Activated CD8-positive, alpha-beta T cell treated with anti-CD3 and anti-CD28 coated beads, Interleukin-2, amount 10 ng/mL, durations not matched to agents 7 days and 5 days (primary cell): Measurements from ENCODE around the gene BOLA1. TPM values are rescaled to one million over a fixed set of nuclear protein-coding genes. Genes with fewer than 3 reads are reported as not detected.
"Not testable (repeated sequence)": the region's sequence is repeated elsewhere in the genome, so short reads cannot be mapped to it uniquely, and the experiment has no call there.

Experiments
- ATAC-seq: fragments of 150-1000 bp; cut with Tn5 transposase; one replicate; pipeline ENCODE4 v1.10.0; 2021; ENCODE audit warnings: moderate library complexity
- CTCF ChIA-PET: fragments of 350-600 bp; sonication (Branson Sonifier 250); formaldehyde crosslinking; loops from one replicate; lab custom pipeline; 2021; ENCODE audit warnings: antibody characterized with exemption; lab: Charles Lee
- POLR2A ChIA-PET: fragments of 350-600 bp; sonication (Branson Sonifier 250); formaldehyde crosslinking; loops from one replicate; lab custom pipeline; 2021; ENCODE audit warnings: antibody characterized with exemption; lab: Charles Lee
- DNase-seq: peaks from one replicate; pipeline ENCODE4 v3.0.0-alpha.2; 2020
- H3K27ac Mint-ChIP-seq: one replicate; pipeline ENCODE4 v1.8.0; 2021; ENCODE audit warnings: mild to moderate bottlenecking, mixed read lengths
- H3K27me3 Mint-ChIP-seq: one replicate; pipeline ENCODE4 v1.8.0; 2021; ENCODE audit warnings: low read depth, mixed read lengths
- H3K36me3 Mint-ChIP-seq: one replicate; pipeline ENCODE4 v1.8.0; 2021; ENCODE audit warnings: low read depth, mixed read lengths
- H3K4me1 Mint-ChIP-seq: one replicate; pipeline ENCODE4 v1.8.0; 2021; ENCODE audit warnings: low read depth, mixed read lengths
- H3K4me3 Mint-ChIP-seq: one replicate; pipeline ENCODE4 v1.8.0; 2021; ENCODE audit warnings: mild to moderate bottlenecking, mixed read lengths
- H3K9me3 Mint-ChIP-seq: one replicate; pipeline ENCODE4 v1.8.0; 2022; ENCODE audit warnings: mixed read lengths; ENCODE audit not compliant: insufficient read depth
- total RNA-seq, 2 experiments: library from RNA; stranded (reverse); gene quantifications; one replicate each; pipeline ENCODE4 v1.2.3, GENCODE V29; 2021

The BOLA1 gene
- total RNA-seq, 2 experiments from 2014 or later = 20.8 to 24.5 TPM

DNA sequence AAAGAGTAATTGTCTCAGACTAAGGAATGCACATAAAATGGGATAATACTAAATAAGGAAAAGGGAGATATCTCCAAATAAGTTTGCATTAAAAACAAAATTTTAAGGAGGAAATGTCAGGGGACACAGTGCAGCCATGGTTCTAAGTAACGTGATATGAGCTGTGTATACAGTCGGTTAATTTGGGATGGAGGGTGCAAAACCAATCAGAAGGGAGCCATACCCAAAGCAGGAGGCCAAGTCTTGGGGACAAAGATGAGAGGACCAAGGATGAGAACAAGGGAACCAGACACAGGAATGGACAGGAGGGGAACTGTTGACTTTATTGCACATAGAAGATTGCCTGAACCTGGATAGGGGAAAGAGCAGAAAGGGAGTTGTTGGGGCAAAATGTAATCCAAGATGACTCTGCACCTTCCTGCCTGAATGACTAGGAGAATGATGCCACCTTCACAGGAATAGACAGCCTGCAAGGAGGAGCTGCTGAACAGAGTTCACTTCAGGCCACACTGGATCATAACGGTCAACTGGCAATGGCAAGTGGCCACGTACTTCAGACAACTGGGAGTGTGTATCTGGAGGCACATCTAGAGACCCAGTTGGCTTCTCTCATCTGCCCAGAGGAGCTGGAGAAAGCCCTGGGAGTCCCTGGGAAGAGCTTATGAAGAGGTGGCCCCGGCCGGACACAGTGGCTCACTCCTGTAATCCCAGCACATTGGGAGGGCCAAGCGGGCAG lies 22.0 kb upstream of the BOLA1 start:
- H3K36me3 Mint-ChIP-seq = no peaks in the 10 kb centered on the region
- POLR2A ChIA-PET = interaction anchor here (2.2 kb wide), 1 partner anchor 10 kb away, joined by 49 read pairs; a partner anchor contains a TSS
- DNase-seq (no peak), ATAC-seq (no peak)
- no peaks in the 10 kb centered on the region for H3K27me3 Mint-ChIP-seq
- H3K9me3 Mint-ChIP-seq = no peaks in the 10 kb centered on the region
- no peak overlapping the region for H3K4me3 Mint-ChIP-seq
- H3K4me1 Mint-ChIP-seq = peaks cover 37% of the 10 kb centered on the region
- CTCF ChIA-PET = no interaction called here
- peak overlapping the region; percentile 39 for H3K27ac Mint-ChIP-seq

DNA sequence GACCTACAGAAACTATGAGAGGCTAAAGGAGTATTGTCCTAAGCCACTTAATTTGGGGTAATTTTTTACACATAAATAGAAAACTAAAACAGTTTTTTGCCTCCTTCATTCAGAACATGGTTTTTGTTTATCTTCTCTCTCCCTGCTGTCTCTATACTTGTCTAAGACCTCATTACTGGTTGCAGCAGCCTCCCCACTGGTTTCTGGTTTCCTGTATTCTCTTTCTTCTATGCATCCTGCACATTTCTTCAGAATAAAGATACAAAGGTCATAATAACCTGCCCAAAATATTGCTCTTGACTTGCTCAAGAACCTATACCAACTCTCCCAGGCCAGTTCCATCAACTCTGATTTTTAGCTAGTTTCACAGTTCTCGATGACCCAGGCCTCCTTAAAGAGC lies 19.8 kb upstream of the BOLA1 start:
- ATAC-seq (peak; percentile 61), DNase-seq (peak; percentile 64)
- Mint-ChIP-seq H3K9me3 (no peaks in the 10 kb centered on the region), H3K4me1 (peaks cover 39% of the 10 kb centered on the region), H3K27me3 (no peaks in the 10 kb centered on the region), H3K27ac (peak overlapping the region; percentile 76), H3K4me3 (peak overlapping the region; percentile 54), H3K36me3 (no peaks in the 10 kb centered on the region)
- ChIA-PET CTCF (no interaction called here), POLR2A (interaction anchor here (0.6 to 1.1 kb wide), 3 partner anchors 8 to 49 kb away, joined by 3 to 15 read pairs (median 3); a partner anchor contains a TSS)

DNA sequence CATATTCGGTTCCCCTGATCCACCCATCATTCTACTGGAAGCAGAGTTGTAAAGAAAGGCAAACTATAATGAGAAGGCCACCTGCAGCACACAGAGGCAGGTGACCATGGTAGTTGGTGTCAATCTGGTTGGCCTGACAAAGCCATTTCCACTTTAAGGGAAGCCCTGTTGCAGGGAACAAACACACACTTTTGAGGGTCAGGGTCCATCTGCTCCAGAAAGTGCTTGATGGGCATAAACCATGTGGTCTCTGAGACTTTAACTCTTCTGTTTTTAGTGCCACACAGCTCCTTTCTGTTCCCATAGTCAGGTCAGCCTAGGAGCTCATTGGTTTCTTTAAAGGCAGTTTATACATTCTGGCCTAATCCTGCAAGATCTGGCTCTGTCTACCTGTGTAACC lies 17.5 kb upstream of the BOLA1 start:
- ATAC-seq (no peak), DNase-seq (no peak)
- Mint-ChIP-seq H3K27ac (peak overlapping the region; percentile 61), H3K36me3 (no peaks in the 10 kb centered on the region), H3K9me3 (no peaks in the 10 kb centered on the region), H3K27me3 (no peaks in the 10 kb centered on the region), H3K4me3 (no peak overlapping the region), H3K4me1 (peaks cover 39% of the 10 kb centered on the region)
- POLR2A ChIA-PET = interaction anchor here (1.8 kb wide), 1 partner anchor 38 kb away, joined by 5 read pairs; no protein-coding TSS in a partner anchor
- CTCF ChIA-PET = no interaction called here

DNA sequence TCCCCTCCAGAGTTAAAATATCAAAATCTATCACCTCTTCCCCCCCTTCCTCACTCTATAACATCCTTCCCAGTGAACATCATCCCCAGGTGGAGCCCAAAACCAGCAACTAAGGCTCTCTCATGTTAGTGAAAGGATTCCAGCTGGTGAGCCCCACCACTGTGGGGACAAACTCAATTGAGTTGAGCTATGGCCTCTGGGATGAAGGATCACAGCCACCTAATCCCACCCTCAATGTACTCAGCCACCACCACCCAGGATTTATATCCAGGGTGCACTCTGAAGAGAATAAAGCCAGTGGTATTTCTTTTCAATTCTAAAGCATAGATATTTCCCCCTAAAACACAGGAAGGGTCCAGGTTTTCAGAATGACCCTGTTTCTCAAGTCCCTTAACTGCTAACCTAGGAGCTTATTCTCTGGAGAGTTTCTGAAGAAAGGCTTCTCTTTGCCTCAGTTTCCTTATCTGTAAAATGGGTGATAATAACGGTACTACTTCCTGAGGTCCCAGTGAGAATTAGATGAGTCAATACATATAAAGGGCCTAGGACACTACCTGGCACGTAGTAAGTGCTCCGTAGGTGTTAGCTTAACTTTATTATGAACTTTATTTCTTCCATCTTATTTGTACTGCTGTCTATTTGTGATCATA lies 15.6 kb upstream of the BOLA1 start:
- CTCF ChIA-PET = interaction anchor here (1.6 to 1.8 kb wide), 3 partner anchors 34 to 303 kb away, joined by 4 to 5 read pairs (median 5); no protein-coding TSS in a partner anchor
- DNase-seq (no peak), ATAC-seq (no peak)
- Mint-ChIP-seq H3K36me3 (no peaks in the 10 kb centered on the region), H3K4me3 (no peak overlapping the region), H3K9me3 (no peaks in the 10 kb centered on the region), H3K27me3 (no peaks in the 10 kb centered on the region), H3K27ac (no peak overlapping the region), H3K4me1 (peaks cover 30% of the 10 kb centered on the region)
- POLR2A ChIA-PET = interaction anchor here (1.0 to 7.3 kb wide), 5 partner anchors 16 to 71 kb away, joined by 3 to 310 read pairs (median 157); partner anchors contain the start of genes BOLA1 and SF3B4

DNA sequence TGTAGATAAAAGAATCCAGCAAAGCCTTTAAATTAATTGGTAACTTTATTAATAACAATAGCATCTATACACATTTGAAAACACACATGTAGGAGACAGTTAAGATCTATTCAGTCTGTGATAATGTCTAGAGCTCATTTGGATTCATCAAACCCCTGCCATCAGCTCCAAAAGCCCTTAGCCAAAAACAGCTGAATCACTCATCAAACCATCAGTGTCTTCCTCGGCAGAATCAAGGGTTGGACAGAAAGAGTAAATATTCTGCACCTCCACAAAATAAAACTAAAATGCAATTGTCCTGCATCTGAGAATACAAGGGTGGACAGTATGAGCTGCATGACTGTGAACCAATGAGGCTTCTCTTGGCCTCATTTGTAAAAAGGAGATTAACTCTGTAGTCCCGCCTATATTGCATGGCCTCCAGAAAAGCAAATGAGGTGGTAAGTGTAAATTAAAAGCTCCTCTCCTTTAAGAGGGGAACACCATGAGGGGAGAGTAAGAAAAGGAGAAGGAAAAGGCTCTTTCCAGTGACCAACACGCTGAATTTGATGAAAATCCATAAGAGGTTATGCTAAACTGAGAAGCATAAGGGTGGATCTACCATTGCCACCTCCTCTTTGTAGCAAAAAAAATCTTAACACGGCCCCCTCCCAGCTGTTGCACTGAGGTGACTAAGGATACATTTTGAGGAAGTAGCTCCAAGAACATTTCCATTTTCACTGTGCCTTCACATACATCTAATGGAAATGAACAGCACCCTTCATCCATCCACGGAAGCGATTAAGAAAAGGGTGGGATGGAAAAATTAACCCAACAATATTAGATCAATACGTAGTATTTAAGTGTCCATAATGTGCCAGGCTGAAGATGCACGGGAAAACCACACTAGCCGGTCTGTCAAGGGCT lies 14.7 kb upstream of the BOLA1 start:
- H3K9me3 Mint-ChIP-seq = no peaks in the 10 kb centered on the region

DNA sequence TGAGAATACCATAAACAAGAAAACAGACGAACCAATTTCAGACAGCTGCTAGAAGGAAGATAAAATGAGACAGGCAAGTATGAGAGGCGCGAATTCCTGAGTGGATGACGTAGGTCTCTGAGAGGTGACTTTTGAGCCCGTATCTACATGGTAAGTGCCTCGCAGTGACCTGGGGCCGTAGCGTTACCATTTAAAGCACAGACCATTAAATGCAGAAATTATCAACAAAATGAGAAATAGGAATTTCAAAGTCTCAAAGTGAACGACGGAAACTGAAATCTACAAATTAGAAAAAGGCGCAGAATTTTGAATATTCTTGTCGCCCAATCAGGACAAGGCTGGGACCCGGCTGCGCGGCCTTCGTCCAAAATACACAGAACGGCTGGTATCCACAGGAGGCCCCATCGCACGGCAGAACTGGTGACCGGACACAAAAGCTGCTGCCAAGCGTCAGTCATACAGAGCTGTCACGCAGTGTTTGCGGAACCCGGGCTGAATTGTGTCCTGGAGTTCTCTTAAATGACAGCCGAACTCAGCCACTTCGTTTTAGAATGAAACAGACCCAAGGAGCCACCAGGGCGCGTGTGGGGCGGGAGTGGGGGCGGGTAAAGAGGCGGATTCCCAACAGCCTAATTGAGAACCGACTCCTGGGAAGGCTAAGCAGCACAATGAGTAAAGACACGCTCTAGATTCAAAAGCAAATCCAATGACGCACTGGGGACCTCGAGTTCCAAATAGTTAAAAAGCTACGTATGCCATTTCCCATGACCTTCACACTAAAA lies 13.8 kb upstream of the BOLA1 start:
- H3K9me3 Mint-ChIP-seq = no peaks in the 10 kb centered on the region
- DNase-seq (peak; percentile 88), ATAC-seq (peak; percentile 12)
- no peak overlapping the region for H3K27ac Mint-ChIP-seq
- H3K36me3 Mint-ChIP-seq = no peaks in the 10 kb centered on the region
- POLR2A ChIA-PET = interaction anchor here (0.7 to 7.3 kb wide), 38 partner anchors 8 to 692 kb away, joined by 3 to 310 read pairs (median 15); partner anchors contain the start of genes ANP32E, APH1A, BOLA1 and MCL1
- CTCF ChIA-PET = interaction anchor here (1.1 to 1.8 kb wide), 4 partner anchors 42 to 348 kb away, joined by 4 to 5 read pairs (median 5); no protein-coding TSS in a partner anchor
- H3K4me3 Mint-ChIP-seq = no peak overlapping the region
- H3K4me1 Mint-ChIP-seq = peaks cover 22% of the 10 kb centered on the region
- H3K27me3 Mint-ChIP-seq = no peaks in the 10 kb centered on the region

More for the DNA sequence above, 14.7 kb upstream of the BOLA1 start:
- no peak for ATAC-seq
- POLR2A ChIA-PET = interaction anchor here (0.6 to 7.3 kb wide), 13 partner anchors 7 to 267 kb away, joined by 3 to 310 read pairs (median 23); partner anchors contain the start of genes BOLA1, OTUD7B, PLEKHO1 and SF3B4
- H3K27me3 Mint-ChIP-seq = no peaks in the 10 kb centered on the region
- no peak overlapping the region for H3K27ac Mint-ChIP-seq
- CTCF ChIA-PET = interaction anchor here (1.4 to 1.8 kb wide), 4 partner anchors 35 to 349 kb away, joined by 4 to 5 read pairs (median 4); no protein-coding TSS in a partner anchor
- H3K36me3 Mint-ChIP-seq = no peaks in the 10 kb centered on the region
- peak; percentile 67 for DNase-seq
- H3K4me1 Mint-ChIP-seq = peaks cover 23% of the 10 kb centered on the region
- H3K4me3 Mint-ChIP-seq = no peak overlapping the region

DNA sequence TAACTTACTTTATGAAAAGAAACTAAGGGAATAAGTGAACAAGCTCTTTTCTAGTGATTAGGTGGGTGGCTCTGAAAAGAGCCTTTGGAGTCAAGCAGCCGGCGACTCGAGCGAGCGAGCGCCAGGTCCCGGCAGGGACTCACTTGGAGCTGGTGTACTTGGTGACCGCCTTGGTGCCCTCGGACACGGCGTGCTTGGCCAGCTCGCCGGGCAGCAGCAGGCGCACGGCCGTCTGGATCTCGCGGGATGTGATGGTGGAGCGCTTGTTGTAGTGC lies 13.3 kb upstream of the BOLA1 start:
- DNase-seq, H3K4me3 Mint-ChIP-seq, H3K36me3 Mint-ChIP-seq, H3K27ac Mint-ChIP-seq, H3K27me3 Mint-ChIP-seq, H3K9me3 Mint-ChIP-seq: not testable (repeated sequence)
- ChIA-PET CTCF (interaction anchor here (1.1 to 1.4 kb wide), 2 partner anchors 165 to 348 kb away, joined by 4 to 5 read pairs; no protein-coding TSS in a partner anchor), POLR2A (interaction anchor here (0.7 to 7.3 kb wide), 42 partner anchors 9 to 691 kb away, joined by 3 to 310 read pairs (median 12); partner anchors contain the start of genes ANP32E, APH1A, BOLA1 and MCL1)
- peaks cover 22% of the 10 kb centered on the region for H3K4me1 Mint-ChIP-seq
- peak; percentile 0 for ATAC-seq

DNA sequence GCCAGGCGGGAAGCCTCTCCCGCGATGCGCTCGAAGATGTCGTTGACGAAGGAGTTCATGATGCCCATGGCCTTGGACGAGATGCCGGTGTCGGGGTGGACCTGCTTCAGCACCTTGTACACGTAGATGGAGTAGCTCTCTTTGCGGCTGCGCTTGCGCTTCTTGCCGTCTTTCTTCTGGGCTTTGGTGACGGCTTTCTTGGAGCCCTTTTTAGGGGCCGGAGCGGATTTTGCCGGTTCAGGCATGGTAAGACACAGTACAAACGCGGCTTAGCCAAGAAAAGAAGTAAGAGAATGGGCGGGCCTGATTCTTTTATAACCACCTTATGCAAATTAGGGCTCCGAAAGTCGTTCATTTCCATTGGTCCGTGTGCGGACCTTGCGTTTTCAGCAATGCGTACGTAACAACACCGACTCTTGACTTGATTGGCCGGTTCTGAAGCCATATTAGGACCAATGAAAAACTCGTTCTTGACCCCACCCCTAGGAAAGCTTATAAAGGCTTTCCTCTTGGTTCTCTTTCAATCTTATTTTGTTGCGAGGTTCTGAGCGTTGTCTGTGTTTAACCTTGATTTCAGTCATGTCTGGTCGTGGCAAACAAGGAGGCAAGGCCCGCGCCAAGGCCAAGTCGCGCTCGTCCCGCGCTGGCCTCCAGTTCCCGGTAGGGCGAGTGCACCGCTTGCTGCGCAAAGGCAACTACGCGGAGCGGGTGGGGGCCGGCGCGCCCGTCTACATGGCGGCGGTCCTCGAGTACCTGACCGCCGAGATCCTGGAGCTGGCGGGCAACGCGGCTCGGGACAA lies 12.8 kb upstream of the BOLA1 start:
- H3K4me3 Mint-ChIP-seq = no peak overlapping the region
- POLR2A ChIA-PET = interaction anchor here (0.7 to 7.3 kb wide), 62 partner anchors 8 to 691 kb away, joined by 3 to 310 read pairs (median 6); partner anchors contain the start of genes ANP32E, APH1A, BOLA1 and MCL1
- H3K4me1 Mint-ChIP-seq = peaks cover 19% of the 10 kb centered on the region
- no peaks in the 10 kb centered on the region for H3K27me3 Mint-ChIP-seq
- no peak overlapping the region for H3K27ac Mint-ChIP-seq
- DNase-seq (peak; percentile 94), ATAC-seq (peak; percentile 59)
- no peaks in the 10 kb centered on the region for H3K36me3 Mint-ChIP-seq
- CTCF ChIA-PET = interaction anchor here (1.1 to 2.7 kb wide), 4 partner anchors 29 to 347 kb away, joined by 4 to 8 read pairs (median 6); no protein-coding TSS in a partner anchor
- H3K9me3 Mint-ChIP-seq = no peaks in the 10 kb centered on the region

DNA sequence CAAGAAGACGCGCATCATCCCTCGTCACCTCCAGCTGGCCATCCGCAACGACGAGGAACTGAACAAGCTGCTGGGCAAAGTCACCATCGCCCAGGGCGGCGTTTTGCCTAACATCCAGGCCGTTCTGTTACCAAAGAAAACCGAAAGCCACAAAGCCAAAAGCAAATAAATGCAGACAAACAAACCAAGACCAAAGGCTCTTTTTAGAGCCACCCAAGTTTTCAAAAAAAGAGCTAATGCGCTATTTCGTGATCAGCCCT lies 12.2 kb upstream of the BOLA1 start:
- not testable (repeated sequence) for H3K4me3 Mint-ChIP-seq, H3K36me3 Mint-ChIP-seq, H3K27me3 Mint-ChIP-seq, DNase-seq, H3K27ac Mint-ChIP-seq, H3K9me3 Mint-ChIP-seq, ATAC-seq
- CTCF ChIA-PET = interaction anchor here (1.7 to 2.7 kb wide), 6 partner anchors 29 to 300 kb away, joined by 6 to 34 read pairs (median 8); no protein-coding TSS in a partner anchor
- H3K4me1 Mint-ChIP-seq = peaks cover 13% of the 10 kb centered on the region
- POLR2A ChIA-PET = interaction anchor here (0.7 to 7.3 kb wide), 61 partner anchors 8 to 690 kb away, joined by 3 to 310 read pairs (median 6); partner anchors contain the start of genes ANP32E, APH1A, BOLA1 and MCL1
